Measurements from ENCODE around the gene CDC73.

DNA sequence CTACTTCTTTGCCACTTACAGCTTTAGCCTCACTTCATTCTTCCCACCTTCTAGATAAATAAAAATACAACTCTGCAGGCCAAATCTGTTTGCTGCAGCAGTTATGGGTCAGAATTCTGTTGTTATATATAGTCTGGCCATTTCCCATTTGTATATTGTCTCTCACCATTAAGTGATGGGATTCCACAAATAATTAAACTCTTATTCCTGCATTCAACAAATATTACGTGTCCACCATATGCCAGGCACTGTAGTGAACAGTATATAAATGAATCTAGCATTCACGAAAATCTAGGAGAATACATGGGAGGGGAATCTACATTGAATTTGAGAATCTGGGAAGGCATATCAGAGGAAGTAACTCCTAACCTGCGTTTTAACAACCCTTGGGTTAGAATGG lies 11.0 kb upstream of the CDC73 start:
- TF ChIP-seq CTCF (IDR thresholded peaks at IDR 0.05) (no peak), POLR2A (IDR thresholded peaks at IDR 0.05) (no peak), EP300 (IDR thresholded peaks at IDR 0.05) (no peak)
